ENCODE results near the gene TPI1. TPM values are rescaled to one million over a fixed set of nuclear protein-coding genes. Genes with fewer than 3 reads are reported as not detected.

TPI1 gene
- polyA plus RNA-seq, 3 donors: 560 to 645 (median 574) TPM

GRCh38 chr12:6825398-6826124 is 41.8 kb upstream of the TPI1 start:
- DNase-seq (ENCODE audit: extremely low read depth in 1 of 11, low read depth in 9 of 11, low spot score in 4 of 11): peak in 8 of 11 donors; percentile 73 to 84 (median 82)

- no peak for DNase-seq (ENCODE audit: extremely low read depth in 1 of 11, low read depth in 9 of 11, low spot score in 4 of 11)
Observed at GRCh38 chr12:6826125-6826733, 41.1 kb upstream of the TPI1 start.

- DNase-seq (ENCODE audit: extremely low read depth in 1 of 11, low read depth in 9 of 11, low spot score in 4 of 11): no peak
Observed at GRCh38 chr12:6826734-6827436, 40.4 kb upstream of the TPI1 start.

DNA sequence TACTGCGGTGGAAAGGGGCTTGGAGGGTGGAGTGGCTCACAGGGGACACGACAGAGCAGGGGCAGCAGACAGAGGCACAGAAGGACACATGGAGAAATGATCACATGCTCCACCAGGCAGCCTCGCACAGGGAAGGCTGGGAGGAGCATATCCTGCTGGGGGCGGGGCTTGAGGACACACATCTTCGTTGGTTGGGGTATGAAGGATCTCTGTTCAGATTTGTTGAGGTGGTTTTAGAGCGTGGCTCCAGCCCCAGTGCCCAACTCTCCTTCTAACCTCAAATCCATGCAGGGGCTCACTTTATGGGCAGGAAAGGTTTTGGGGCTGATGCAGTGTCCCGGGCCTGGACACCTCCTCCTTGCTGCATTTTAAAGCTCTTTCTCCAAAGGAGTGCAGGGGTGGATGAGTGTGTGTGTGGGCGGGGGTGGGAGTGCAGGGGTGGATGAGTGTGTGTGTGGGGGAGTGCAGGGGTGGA is 39.9 kb upstream of the TPI1 start:
- peak in 5 of 11 donors; percentile 65 to 84 (median 77) for DNase-seq (ENCODE audit: extremely low read depth in 1 of 11, low read depth in 9 of 11, low spot score in 4 of 11)

GRCh38 chr12:6827982-6828780 is 39.1 kb upstream of the TPI1 start, which contains the start of gene P3H3:
Gene P3H3 (plus strand): TSS chr12:6828407. CDS start chr12:6828441, 34 bp downstream.
- peak in 1 of 11 donors; percentile 45 for DNase-seq (ENCODE audit: extremely low read depth in 1 of 11, low read depth in 9 of 11, low spot score in 4 of 11)

DNA sequence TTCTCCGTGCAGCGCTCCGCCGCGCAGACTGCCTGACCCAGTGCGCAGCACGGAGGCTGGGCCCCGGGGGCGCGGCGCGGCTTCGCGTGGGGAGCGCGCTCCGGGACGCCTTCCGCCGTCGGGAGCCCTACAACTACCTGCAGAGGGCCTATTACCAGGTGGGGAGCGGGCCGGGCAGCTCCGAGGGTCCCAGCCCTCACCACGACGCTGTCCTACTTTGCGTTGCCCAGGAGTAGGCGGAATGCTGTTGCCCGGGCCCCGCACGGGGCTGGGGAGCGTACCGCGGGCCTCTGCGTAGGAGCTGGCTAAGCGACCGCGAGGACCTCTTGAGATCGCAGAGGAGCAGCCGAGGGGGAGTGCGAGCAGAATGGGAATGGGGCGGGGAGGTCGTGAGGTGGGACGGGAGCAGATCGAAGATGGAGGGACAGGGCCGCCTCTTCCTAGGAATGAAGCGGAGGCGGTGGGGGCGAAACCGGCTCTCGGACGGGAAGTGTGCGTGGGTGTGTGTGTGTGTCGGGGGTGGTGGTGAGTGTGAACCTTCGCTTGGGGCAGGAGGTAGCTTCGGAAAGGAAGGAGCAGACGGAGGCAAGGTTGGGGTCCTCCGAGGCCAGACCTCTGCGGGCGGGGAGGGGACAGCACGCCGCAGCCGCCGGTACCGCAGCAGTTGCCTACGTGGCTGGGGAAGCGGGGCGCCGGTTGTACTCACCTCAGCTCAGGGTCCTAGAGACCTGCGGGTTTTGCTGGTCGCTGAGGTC is 38.4 kb upstream of the TPI1 start:
- DNase-seq (ENCODE audit: extremely low read depth in 1 of 11, low read depth in 9 of 11, low spot score in 4 of 11): peak in 1 of 11 donors; percentile 59

DNA sequence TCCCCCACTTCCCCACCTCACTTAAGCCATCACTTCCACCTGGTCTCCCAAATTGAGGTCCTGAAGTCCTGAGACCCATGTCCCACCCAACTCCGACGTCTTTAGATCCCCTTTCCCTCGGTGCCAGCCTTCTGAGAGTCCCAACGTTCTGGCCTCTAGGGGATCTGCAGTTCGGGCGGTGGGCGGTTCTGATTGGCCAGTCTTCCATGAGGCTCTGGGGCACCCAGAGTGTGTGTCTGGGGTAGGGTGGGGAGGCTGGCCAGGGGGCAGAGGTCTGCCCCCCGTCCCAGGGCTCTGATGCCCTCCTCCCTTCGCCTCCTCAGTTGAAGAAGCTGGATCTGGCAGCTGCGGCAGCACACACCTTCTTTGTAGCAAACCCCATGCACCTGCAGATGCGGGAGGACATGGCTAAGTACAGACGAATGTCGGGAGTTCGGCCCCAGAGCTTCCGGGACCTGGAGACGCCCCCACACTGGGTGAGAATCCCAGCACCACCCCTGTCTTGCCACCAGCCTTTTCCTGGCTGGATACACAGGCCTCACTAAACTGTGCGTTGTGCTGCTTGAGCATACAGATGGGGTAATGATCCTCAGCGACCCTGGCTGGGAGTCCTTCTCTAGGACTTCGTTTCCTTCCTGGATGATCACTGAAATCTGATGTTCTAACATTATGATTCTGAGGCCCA is 37.7 kb upstream of the TPI1 start:
- DNase-seq (ENCODE audit: extremely low read depth in 1 of 11, low read depth in 9 of 11, low spot score in 4 of 11): no peak

GRCh38 chr12:6830286-6830890 is 36.9 kb upstream of the TPI1 start:
- no peak for DNase-seq (ENCODE audit: extremely low read depth in 1 of 11, low read depth in 9 of 11, low spot score in 4 of 11)

- DNase-seq (ENCODE audit: extremely low read depth in 1 of 11, low read depth in 9 of 11, low spot score in 4 of 11): no peak
Observed at GRCh38 chr12:6830999-6831398, 36.3 kb upstream of the TPI1 start.

DNA sequence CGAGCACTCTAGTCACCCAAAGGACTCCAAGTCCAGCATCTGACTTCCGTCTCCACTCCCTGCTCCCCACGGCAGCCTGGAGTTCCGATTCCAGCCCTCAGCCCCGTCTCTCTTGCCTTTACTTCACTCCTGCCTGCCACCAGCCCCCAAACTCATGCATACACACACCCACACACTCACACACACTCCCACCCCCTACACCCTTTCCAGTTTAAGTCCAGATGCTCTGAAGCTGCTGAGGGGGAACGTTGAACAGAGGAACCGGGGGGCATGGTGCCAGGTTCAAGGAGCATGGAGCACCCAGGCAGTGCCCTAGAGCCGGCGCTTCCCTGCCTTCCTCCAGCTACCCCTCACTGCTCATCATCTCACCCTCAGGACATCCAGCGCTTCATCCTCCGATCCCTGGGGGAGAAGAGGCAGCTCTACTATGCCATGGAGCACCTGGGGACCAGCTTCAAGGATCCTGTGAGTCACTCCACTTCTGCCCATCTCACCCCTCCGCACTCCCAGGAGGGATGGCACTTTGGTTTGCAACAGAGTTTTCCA is 35.8 kb upstream of the TPI1 start:
- no peak for DNase-seq (ENCODE audit: extremely low read depth in 1 of 11, low read depth in 9 of 11, low spot score in 4 of 11)

- no peak for DNase-seq (ENCODE audit: extremely low read depth in 1 of 11, low read depth in 9 of 11, low spot score in 4 of 11)
Observed at GRCh38 chr12:6832125-6832524, 35.2 kb upstream of the TPI1 start.

DNA sequence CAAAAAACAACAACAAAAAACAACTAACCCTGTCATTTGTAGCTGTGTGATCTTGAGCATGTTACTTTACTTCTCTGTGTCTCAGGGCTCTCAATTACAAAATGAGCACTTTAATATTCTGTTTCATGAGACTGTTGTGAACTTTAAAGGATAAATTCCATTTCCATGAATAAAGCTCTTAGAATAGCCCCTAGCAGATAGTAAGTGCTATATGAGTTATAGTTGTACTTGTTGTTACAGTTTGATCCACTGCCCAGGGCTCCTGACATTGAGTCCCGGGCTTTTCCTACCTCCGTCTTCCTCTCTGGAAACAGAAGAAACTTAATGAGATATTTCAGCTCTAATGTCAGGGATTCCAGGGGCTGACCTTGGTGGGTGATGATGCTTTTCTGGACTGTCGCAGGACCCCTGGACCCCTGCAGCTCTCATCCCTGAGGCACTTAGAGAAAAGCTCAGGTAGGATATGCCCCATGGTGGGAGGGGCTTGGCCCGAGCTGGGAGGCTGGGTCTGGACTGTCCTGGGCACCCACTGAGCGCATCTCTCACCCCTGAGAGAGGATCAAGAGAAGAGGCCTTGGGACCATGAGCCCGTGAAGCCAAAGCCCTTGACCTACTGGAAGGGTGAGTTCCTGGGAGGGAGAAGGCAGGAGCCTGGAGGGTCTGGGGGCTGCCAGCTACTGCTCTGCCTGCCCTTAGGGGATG is 34.0 kb upstream of the TPI1 start:
- no peak for DNase-seq (ENCODE audit: extremely low read depth in 1 of 11, low read depth in 9 of 11, low spot score in 4 of 11)

- no peak for DNase-seq (ENCODE audit: extremely low read depth in 1 of 11, low read depth in 9 of 11, low spot score in 4 of 11)
Observed at GRCh38 chr12:6834254-6834653, 33.1 kb upstream of the TPI1 start.

- DNase-seq (ENCODE audit: extremely low read depth in 1 of 11, low read depth in 9 of 11, low spot score in 4 of 11): no peak
Observed at GRCh38 chr12:6834873-6835272, 32.5 kb upstream of the TPI1 start.

- DNase-seq (ENCODE audit: extremely low read depth in 1 of 11, low read depth in 9 of 11, low spot score in 4 of 11): no peak
Observed at GRCh38 chr12:6836851-6837250, 30.5 kb upstream of the TPI1 start.

DNA sequence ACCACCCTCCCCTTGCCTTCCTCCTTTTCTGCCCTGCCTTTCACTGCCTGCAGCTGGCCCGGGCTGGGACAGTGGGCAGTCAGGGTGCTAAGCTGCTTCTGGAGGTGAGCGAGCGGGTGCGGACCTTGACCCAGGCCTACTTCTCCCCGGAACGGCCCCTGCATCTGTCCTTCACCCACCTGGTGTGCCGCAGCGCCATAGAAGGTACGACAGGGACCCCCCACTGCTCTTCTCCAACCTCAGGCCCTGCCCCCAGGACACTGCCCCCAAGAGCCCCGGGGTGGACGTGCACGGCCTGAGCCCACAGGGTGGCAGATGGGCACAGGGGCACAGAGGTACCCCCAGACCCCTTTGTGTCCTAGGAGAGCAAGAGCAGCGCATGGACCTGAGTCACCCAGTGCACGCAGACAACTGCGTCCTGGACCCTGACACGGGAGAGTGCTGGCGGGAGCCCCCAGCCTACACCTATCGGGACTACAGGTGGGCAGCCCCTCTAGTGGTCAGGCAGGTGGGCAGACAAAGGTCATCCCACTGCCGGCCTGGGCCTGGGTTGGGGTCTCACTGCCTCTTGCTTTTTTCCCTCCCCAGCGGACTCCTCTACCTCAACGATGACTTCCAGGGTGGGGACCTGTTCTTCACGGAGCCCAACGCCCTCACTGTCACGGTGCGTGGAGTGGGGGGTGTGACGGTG is 29.8 kb upstream of the TPI1 start:
- no peak for DNase-seq (ENCODE audit: extremely low read depth in 1 of 11, low read depth in 9 of 11, low spot score in 4 of 11)
